Hepatocyte (in vitro differentiated cells): ENCODE results near the gene CEP112. TPM values are rescaled to one million over a fixed set of nuclear protein-coding genes. Genes with fewer than 3 reads are reported as not detected.

ENCODE experiments used
- DNase-seq: peaks from one replicate; pipeline ENCODE4 v3.0.0-alpha.2; 2016; ENCODE audit warnings: low spot score
- H2AFZ ChIP-seq: fragments of 200-600 bp; sonication (generic); 2 replicates; pipeline ENCODE4 v1.6.0; 2016; ENCODE audit warnings: antibody characterized with exemption, mild to moderate bottlenecking
- H3K27ac ChIP-seq: fragments of 200-600 bp; sonication (generic); 2 replicates; pipeline ENCODE4 v1.5.1; 2016; ENCODE audit warnings: mild to moderate bottlenecking
- H3K27me3 ChIP-seq: fragments of 200-600 bp; sonication (generic); 2 replicates; pipeline ENCODE4 v1.6.1; 2016
- H3K36me3 ChIP-seq: fragments of 200-600 bp; sonication (generic); replicated peaks from 2 replicates; pipeline ENCODE4 v1.5.1; 2016; ENCODE audit warnings: low read depth; ENCODE audit not compliant: insufficient read depth
- H3K4me1 ChIP-seq: fragments of 200-600 bp; sonication (generic); 2 replicates; pipeline ENCODE4 v1.5.1; 2016; ENCODE audit warnings: mild to moderate bottlenecking, moderate library complexity; ENCODE audit not compliant: insufficient read depth
- H3K4me2 ChIP-seq: fragments of 200-600 bp; sonication (generic); 2 replicates; pipeline ENCODE4 v1.6.0; 2016
- H3K4me3 ChIP-seq: fragments of 200-600 bp; sonication (generic); 2 replicates; pipeline ENCODE4 v1.5.1; 2016; ENCODE audit warnings: mild to moderate bottlenecking
- H3K79me2 ChIP-seq: fragments of 200-600 bp; sonication (generic); 2 replicates; pipeline ENCODE4 v1.6.0; 2017; ENCODE audit warnings: mild to moderate bottlenecking
- H3K9me2 ChIP-seq: fragments of 200-600 bp; sonication (generic); replicated peaks from 2 replicates; pipeline ENCODE4 v1.6.0; 2017; ENCODE audit warnings: mild to moderate bottlenecking; ENCODE audit not compliant: insufficient read depth
- H3K9me3 ChIP-seq: fragments of 200-600 bp; sonication (generic); 2 replicates; pipeline ENCODE4 v1.5.1; 2016; ENCODE audit warnings: low read depth, mild to moderate bottlenecking
- H4K20me1 ChIP-seq: fragments of 200-600 bp; sonication (generic); 2 replicates; pipeline ENCODE4 v1.6.0; 2016; ENCODE audit warnings: mild to moderate bottlenecking; ENCODE audit not compliant: insufficient read depth, poor library complexity, severe bottlenecking
- CTCF ChIP-seq: fragments of 200-600 bp; sonication (generic); IDR thresholded peaks from 2 replicates; pipeline ENCODE4 v1.5.1; 2016; ENCODE audit warnings: antibody characterized with exemption, mild to moderate bottlenecking; ENCODE audit not compliant: poor library complexity
- EZH2 ChIP-seq: fragments of 200-600 bp; sonication (generic); IDR thresholded peaks from 2 replicates; pipeline ENCODE4 v1.6.1; 2016; ENCODE audit warnings: antibody characterized with exemption, mild to moderate bottlenecking, borderline replicate concordance
- EZH2phosphoT487 ChIP-seq: fragments of 200-600 bp; sonication (generic); IDR thresholded peaks from one replicate; pipeline ENCODE4 v1.6.1; 2018; ENCODE audit warnings: antibody characterized with exemption, mild to moderate bottlenecking, low read depth, moderate library complexity; ENCODE audit not compliant: unreplicated experiment, severe bottlenecking
- WGBS: methylation state at CpG from one replicate; pipeline ENCODE4 v1.1.6; 2016; ENCODE audit warnings: low lambda C conversion rate; ENCODE audit errors: missing lambda C conversion rate; 5-methylcytosine and 5-hydroxymethylcytosine counted together
- polyA plus RNA-seq: library from polyadenylated mRNA; unstranded; fragments of >200 nt; fragmentation: Nextera tagmentation; extraction: Ambion mirVana; gene quantifications from 2 replicates; pipeline ENCODE4 v1.2.1, GENCODE V29; 2016
- total RNA-seq: library from RNA; depleted of rRNA; stranded (reverse); fragments of >200 nt; gene quantifications from 2 replicates; pipeline ENCODE4 v1.2.3, GENCODE V29; 2014

Gene CEP112
- total and polyA plus RNA-seq, 2 experiments from 2014 or later, result 7.1 to 9.7 TPM

- no peaks in the 10 kb centered on the region for H3K9me3 ChIP-seq
- H3K9me2 ChIP-seq, result no peaks in the 10 kb centered on the region
- H3K4me1 ChIP-seq, result no peaks in the 10 kb centered on the region
- H3K27me3 ChIP-seq, result no peaks in the 10 kb centered on the region
- no peaks in the 10 kb centered on the region for H4K20me1 ChIP-seq
- DNase-seq, result no peak
- H3K27ac ChIP-seq, result no peak overlapping the region
- no peaks in the 10 kb centered on the region for H3K79me2 ChIP-seq
- TF ChIP-seq CTCF (no peak), EZH2phosphoT487 (no peak), EZH2 (no peak)
- no peaks in the 10 kb centered on the region for H3K36me3 ChIP-seq
- no peak overlapping the region for H3K4me2 ChIP-seq
- H2AFZ ChIP-seq, result no peak overlapping the region
- H3K4me3 ChIP-seq, result no peak overlapping the region
Measured at GRCh38 chr17:65896889-65897288, 295.0 kb downstream of the CEP112 start.

- no peaks in the 10 kb centered on the region for H3K9me3 ChIP-seq
- DNase-seq, result no peak
- no peak overlapping the region for H2AFZ ChIP-seq
- no peaks in the 10 kb centered on the region for H3K36me3 ChIP-seq
- H3K9me2 ChIP-seq, result no peaks in the 10 kb centered on the region
- H4K20me1 ChIP-seq, result no peaks in the 10 kb centered on the region
- no peak overlapping the region for H3K4me2 ChIP-seq
- no peaks in the 10 kb centered on the region for H3K27me3 ChIP-seq
- no peak overlapping the region for H3K4me3 ChIP-seq
- H3K79me2 ChIP-seq, result no peaks in the 10 kb centered on the region
- no peak for TF ChIP-seq EZH2phosphoT487
- TF ChIP-seq CTCF, result no peak
- TF ChIP-seq EZH2, result no peak
- H3K4me1 ChIP-seq, result no peaks in the 10 kb centered on the region
- H3K27ac ChIP-seq, result no peak overlapping the region
Measured at GRCh38 chr17:65895969-65896368, 296.0 kb downstream of the CEP112 start.

- Histone ChIP-seq H4K20me1 (no peaks in the 10 kb centered on the region), H3K4me1 (no peaks in the 10 kb centered on the region), H3K9me3 (no peaks in the 10 kb centered on the region), H2AFZ (no peak overlapping the region), H3K27me3 (no peaks in the 10 kb centered on the region), H3K27ac (no peak overlapping the region), H3K4me3 (no peak overlapping the region), H3K79me2 (no peaks in the 10 kb centered on the region), H3K4me2 (no peak overlapping the region), H3K9me2 (no peaks in the 10 kb centered on the region), H3K36me3 (no peaks in the 10 kb centered on the region)
- WGBS, result 90% methylated on average over 3 of the region's 3 CpGs
- DNase-seq, result no peak
- TF ChIP-seq EZH2phosphoT487, result no peak
Measured at GRCh38 chr17:65893692-65894279, 298.1 kb downstream of the CEP112 start.

- Histone ChIP-seq H3K9me3 (no peaks in the 10 kb centered on the region), H2AFZ (no peak overlapping the region), H3K36me3 (no peaks in the 10 kb centered on the region), H3K9me2 (no peaks in the 10 kb centered on the region), H4K20me1 (no peaks in the 10 kb centered on the region), H3K79me2 (no peaks in the 10 kb centered on the region), H3K4me3 (no peak overlapping the region), H3K4me1 (no peaks in the 10 kb centered on the region), H3K27ac (no peak overlapping the region), H3K4me2 (no peak overlapping the region), H3K27me3 (no peaks in the 10 kb centered on the region)
- WGBS, result 83% methylated on average over 5 of the region's 5 CpGs
- TF ChIP-seq EZH2phosphoT487 (no peak), CTCF (no peak), EZH2 (no peak)
- no peak for DNase-seq
Measured at GRCh38 chr17:65892912-65893377, 299.0 kb downstream of the CEP112 start.
